ENCODE measurements around the gene ZC3H4. TPM values are rescaled to one million over a fixed set of nuclear protein-coding genes. Genes with fewer than 3 reads are reported as not detected.

ZC3H4 gene
- total and polyA plus RNA-seq, 10 of the 15 experiments (the other 5 are each of a cell fraction or from before 2014, with no cell fraction given): 5.1 to 86.3 (median 15.5) TPM

DNA sequence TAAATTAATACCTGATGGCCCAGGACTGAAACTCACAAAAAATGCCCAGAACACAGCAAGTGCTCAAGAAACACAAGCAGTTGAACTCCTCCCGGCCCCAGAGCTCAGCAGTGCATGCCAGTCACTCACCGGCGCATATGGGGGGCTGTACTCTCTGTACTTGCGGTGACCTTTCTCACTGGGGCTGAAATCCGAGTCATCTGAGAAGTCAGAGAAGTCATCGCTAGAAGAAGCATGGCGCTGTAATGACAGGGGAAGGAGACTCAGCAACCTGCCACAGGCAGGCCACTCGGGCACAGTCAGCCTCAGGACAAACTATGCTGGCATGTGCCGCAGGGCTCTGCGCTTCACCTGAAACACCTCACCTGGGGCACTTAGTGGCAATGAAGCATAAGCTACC lies 19.7 kb downstream of the ZC3H4 start (continued):
- TF ChIP-seq, protein P1, sequence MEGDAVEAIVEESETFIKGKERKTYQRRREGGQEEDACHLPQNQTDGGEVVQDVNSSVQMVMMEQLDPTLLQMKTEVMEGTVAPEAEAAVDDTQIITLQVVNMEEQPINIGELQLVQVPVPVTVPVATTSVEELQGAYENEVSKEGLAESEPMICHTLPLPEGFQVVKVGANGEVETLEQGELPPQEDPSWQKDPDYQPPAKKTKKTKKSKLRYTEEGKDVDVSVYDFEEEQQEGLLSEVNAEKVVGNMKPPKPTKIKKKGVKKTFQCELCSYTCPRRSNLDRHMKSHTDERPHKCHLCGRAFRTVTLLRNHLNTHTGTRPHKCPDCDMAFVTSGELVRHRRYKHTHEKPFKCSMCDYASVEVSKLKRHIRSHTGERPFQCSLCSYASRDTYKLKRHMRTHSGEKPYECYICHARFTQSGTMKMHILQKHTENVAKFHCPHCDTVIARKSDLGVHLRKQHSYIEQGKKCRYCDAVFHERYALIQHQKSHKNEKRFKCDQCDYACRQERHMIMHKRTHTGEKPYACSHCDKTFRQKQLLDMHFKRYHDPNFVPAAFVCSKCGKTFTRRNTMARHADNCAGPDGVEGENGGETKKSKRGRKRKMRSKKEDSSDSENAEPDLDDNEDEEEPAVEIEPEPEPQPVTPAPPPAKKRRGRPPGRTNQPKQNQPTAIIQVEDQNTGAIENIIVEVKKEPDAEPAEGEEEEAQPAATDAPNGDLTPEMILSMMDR (IDR thresholded peaks at IDR 0.05 in 2 of 3, conservative IDR thresholded peaks at IDR 0.05 in 1 of 3; ENCODE audit: control insufficient read depth in 2 of 3, extremely low read depth in 1 of 3, insufficient read depth in 1 of 3, low read depth in 3 of 3, low read length in 3 of 3): 0 out of 6 replicates have a peak, but pooled peaks of 1 of the 3 experiments have one; percentile 6
- TF ChIP-seq MYB (IDR thresholded peaks at IDR 0.05; ENCODE audit: borderline replicate concordance, low read depth, low read length) (no peak), IRF4 (IDR thresholded peaks at IDR 0.05; ENCODE audit: low read depth, low read length) (no peak), NFYB (IDR thresholded peaks at IDR 0.05; ENCODE audit: insufficient read depth, low read depth, low read length) (no peak), PAX5 (IDR thresholded peaks at IDR 0.05; ENCODE audit: borderline replicate concordance, low read depth, low read length) (peak; percentile 24; the same call in 1 of the 2 replicates), JUNB (IDR thresholded peaks at IDR 0.05) (peak; percentile 74)
- TF ChIP-seq, protein P2, sequence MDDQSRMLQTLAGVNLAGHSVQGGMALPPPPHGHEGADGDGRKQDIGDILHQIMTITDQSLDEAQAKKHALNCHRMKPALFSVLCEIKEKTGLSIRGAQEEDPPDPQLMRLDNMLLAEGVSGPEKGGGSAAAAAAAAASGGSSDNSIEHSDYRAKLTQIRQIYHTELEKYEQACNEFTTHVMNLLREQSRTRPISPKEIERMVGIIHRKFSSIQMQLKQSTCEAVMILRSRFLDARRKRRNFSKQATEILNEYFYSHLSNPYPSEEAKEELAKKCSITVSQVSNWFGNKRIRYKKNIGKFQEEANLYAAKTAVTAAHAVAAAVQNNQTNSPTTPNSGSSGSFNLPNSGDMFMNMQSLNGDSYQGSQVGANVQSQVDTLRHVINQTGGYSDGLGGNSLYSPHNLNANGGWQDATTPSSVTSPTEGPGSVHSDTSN (IDR thresholded peaks at IDR 0.05; ENCODE audit: insufficient replicate concordance, low read depth, low read length): no peak
- TF ChIP-seq, protein P3, sequence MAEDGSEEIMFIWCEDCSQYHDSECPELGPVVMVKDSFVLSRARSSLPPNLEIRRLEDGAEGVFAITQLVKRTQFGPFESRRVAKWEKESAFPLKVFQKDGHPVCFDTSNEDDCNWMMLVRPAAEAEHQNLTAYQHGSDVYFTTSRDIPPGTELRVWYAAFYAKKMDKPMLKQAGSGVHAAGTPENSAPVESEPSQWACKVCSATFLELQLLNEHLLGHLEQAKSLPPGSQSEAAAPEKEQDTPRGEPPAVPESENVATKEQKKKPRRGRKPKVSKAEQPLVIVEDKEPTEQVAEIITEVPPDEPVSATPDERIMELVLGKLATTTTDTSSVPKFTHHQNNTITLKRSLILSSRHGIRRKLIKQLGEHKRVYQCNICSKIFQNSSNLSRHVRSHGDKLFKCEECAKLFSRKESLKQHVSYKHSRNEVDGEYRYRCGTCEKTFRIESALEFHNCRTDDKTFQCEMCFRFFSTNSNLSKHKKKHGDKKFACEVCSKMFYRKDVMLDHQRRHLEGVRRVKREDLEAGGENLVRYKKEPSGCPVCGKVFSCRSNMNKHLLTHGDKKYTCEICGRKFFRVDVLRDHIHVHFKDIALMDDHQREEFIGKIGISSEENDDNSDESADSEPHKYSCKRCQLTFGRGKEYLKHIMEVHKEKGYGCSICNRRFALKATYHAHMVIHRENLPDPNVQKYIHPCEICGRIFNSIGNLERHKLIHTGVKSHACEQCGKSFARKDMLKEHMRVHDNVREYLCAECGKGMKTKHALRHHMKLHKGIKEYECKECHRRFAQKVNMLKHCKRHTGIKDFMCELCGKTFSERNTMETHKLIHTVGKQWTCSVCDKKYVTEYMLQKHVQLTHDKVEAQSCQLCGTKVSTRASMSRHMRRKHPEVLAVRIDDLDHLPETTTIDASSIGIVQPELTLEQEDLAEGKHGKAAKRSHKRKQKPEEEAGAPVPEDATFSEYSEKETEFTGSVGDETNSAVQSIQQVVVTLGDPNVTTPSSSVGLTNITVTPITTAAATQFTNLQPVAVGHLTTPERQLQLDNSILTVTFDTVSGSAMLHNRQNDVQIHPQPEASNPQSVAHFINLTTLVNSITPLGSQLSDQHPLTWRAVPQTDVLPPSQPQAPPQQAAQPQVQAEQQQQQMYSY (CRISPR knock-in tag; IDR thresholded peaks at IDR 0.05): no peak
- TF ChIP-seq, protein P4, sequence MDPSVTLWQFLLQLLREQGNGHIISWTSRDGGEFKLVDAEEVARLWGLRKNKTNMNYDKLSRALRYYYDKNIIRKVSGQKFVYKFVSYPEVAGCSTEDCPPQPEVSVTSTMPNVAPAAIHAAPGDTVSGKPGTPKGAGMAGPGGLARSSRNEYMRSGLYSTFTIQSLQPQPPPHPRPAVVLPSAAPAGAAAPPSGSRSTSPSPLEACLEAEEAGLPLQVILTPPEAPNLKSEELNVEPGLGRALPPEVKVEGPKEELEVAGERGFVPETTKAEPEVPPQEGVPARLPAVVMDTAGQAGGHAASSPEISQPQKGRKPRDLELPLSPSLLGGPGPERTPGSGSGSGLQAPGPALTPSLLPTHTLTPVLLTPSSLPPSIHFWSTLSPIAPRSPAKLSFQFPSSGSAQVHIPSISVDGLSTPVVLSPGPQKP (IDR thresholded peaks at IDR 0.05; ENCODE audit: low read depth, low read length): no peak
- TF ChIP-seq, protein P5, sequence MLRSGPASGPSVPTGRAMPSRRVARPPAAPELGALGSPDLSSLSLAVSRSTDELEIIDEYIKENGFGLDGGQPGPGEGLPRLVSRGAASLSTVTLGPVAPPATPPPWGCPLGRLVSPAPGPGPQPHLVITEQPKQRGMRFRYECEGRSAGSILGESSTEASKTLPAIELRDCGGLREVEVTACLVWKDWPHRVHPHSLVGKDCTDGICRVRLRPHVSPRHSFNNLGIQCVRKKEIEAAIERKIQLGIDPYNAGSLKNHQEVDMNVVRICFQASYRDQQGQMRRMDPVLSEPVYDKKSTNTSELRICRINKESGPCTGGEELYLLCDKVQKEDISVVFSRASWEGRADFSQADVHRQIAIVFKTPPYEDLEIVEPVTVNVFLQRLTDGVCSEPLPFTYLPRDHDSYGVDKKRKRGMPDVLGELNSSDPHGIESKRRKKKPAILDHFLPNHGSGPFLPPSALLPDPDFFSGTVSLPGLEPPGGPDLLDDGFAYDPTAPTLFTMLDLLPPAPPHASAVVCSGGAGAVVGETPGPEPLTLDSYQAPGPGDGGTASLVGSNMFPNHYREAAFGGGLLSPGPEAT (IDR thresholded peaks at IDR 0.05; ENCODE audit: low read depth): no peak

All from GM12878 (cell line).